ENCODE data around the gene DPM3. TPM values are rescaled to one million over a fixed set of nuclear protein-coding genes. Genes with fewer than 3 reads are reported as not detected.

The DPM3 gene
- total RNA-seq, 1 experiment from 2014 or later: 73.5 TPM

GRCh38 chr1:155160128-155160527 is 19.8 kb upstream of the DPM3 start:
- ChIA-PET POLR2A (no interaction called here), CTCF (interaction anchor here (1.0 to 1.1 kb wide), 3 partner anchors 8 to 68 kb away, joined by 4 to 5 read pairs (median 4); partner anchors contain the start of gene KRTCAP2)

More at GRCh38 chr1:155160128-155160527, 19.8 kb upstream of the DPM3 start:
- DNase-seq (ENCODE audit: low spot score) (no peak), ATAC-seq (no peak)
- Mint-ChIP-seq H3K36me3 (no peaks in the 10 kb centered on the region), H3K27ac (no peak overlapping the region), H3K9me3 (peaks cover 10% of the 10 kb centered on the region), H3K4me3 (no peak overlapping the region), H3K27me3 (ENCODE audit: low read depth) (peaks cover 7% of the 10 kb centered on the region; the same call in 1 of the 2 replicates), H3K4me1 (no peaks in the 10 kb centered on the region)
- TF ChIP-seq PRRX2 (CRISPR knock-in tag; IDR thresholded peaks at IDR 0.05) (no peak), ZNF425 (CRISPR knock-in tag; conservative IDR thresholded peaks at IDR 0.05) (no peak), ZNF138 (CRISPR knock-in tag; conservative IDR thresholded peaks at IDR 0.05) (no peak), MXD4 (CRISPR knock-in tag; IDR thresholded peaks at IDR 0.05; ENCODE audit: borderline replicate concordance) (no peak), NR3C1 (CRISPR knock-in tag; conservative IDR thresholded peaks at IDR 0.05; ENCODE audit: low read depth) (no peak), ZNF317 (CRISPR knock-in tag; IDR thresholded peaks at IDR 0.05; ENCODE audit: borderline replicate concordance, low read depth) (no peak), MYBL2 (CRISPR knock-in tag; IDR thresholded peaks at IDR 0.05) (no peak), ZNF532 (CRISPR knock-in tag; IDR thresholded peaks at IDR 0.05; ENCODE audit: borderline replicate concordance) (no peak), ZBTB21 (CRISPR knock-in tag; IDR thresholded peaks at IDR 0.05; ENCODE audit: borderline replicate concordance) (no peak), ETV6 (CRISPR knock-in tag; IDR thresholded peaks at IDR 0.05) (no peak), ZNF423 (CRISPR knock-in tag; IDR thresholded peaks at IDR 0.05) (no peak), FOXJ3 (CRISPR knock-in tag; IDR thresholded peaks at IDR 0.05; ENCODE audit: borderline replicate concordance) (no peak), ARID4B (CRISPR knock-in tag; IDR thresholded peaks at IDR 0.05; ENCODE audit: borderline replicate concordance) (no peak), ATF6 (CRISPR knock-in tag; IDR thresholded peaks at IDR 0.05) (no peak), HMGXB4 (CRISPR knock-in tag; IDR thresholded peaks at IDR 0.05) (no peak), HMGA2 (CRISPR knock-in tag; IDR thresholded peaks at IDR 0.05) (no peak)

Data from WTC11 (cell line).